ENCODE measurements around the gene NKD2.

GRCh38 chr5:1062761-1063568, 54.4 kb downstream of the NKD2 start:
- TF ChIP-seq YY1 (IDR thresholded peaks at IDR 0.05; ENCODE audit: insufficient read depth, insufficient read length): no peak
- no peak for TF ChIP-seq ZNF274 (IDR thresholded peaks at IDR 0.05; ENCODE audit: low read depth, low read length)
- TF ChIP-seq SUZ12 (IDR thresholded peaks at IDR 0.05; ENCODE audit: extremely low read depth, insufficient read depth, insufficient read length): no peak
